ENCODE measurements around the gene THSD8. TPM values are rescaled to one million over a fixed set of nuclear protein-coding genes. Genes with fewer than 3 reads are reported as not detected.
"Not testable (repeated sequence)": the region's sequence is repeated elsewhere in the genome, so short reads cannot be mapped to it uniquely, and the experiment has no call there.

The THSD8 gene
- total RNA-seq, 1 donor from 2014 or later = not detected

DNA sequence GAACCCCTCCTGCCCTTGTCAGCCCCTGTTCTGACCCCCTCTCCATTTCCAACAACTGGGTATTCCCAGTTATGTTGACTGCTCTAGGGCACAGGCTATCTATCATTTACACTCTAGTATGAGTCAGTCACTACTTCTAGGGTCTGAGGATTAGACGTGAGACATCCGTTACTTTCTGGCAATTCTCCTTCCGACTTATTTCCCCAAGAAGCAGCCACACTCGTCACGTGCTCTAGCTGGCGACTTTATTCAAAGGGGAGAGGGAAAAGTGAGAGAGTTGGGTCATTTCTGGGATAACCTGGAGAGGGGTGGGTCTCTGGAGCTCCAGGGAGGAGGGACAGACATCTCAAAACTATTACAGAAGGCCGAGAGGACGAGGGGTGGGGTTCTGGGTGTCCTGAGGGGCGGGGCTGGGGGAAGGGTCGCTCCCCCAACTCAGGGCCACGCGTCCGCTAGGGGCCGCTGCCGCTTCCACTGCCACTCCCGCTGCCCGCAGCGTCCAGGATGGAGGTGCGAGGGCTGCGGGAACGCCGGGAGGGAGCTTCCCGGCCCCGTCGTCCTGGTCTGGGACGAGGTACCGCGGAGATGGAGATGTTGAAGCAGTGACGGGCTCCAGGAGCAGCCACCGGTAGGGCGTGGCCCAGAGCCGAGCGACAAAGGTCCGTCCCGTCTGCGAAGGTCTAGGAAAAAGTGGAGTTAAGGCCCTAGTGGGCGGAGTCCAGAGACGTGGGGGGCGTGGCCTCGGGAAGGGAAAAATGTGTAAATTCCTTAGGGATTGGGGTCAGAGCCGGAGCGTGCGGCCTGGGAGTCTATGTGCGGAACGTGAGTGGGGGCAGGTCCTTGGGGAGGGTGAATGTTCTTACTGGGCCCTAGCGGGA, 23.6 kb downstream of the THSD8 start:
- DNase-seq (ENCODE audit: low read depth) = no peak

DNA sequence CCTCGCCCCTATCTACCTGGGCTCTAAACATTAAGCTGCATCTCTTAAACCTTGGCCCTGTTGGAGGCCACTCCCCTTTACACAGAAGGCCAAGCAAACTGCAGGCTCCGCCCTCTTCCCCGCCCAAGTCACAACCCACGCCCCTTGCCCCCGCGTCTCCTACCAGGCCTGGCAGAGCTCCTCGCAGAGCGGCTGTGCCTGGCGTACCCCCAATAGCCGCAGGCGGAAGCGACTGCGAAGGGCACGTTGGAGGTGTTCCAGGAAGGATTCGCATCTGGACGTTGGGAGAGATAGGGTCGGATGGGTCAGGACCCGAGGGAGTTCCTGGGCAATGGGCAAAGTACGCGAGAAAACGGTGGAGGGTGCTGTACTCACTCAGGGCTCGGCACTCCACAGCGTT, 26.6 kb downstream of the THSD8 start:
- no peak for DNase-seq (ENCODE audit: low read depth)

DNA sequence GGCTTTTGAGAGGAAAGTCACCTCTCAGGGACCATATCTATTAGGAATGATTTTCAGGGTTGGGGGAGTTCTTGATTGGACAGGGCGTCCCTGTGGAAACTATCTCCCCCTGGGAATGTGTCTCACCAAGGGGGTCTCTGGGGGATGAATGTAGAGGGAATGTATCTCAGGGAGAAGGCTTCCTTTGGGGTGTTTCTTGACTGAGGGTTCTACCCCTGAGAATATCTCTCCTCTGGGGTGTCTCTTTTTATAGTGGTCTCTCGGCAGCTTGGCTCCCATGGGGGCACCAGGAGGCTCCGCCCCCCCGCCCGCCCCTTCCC, 31.5 kb downstream of the THSD8 start:
- DNase-seq (ENCODE audit: low read depth) = no peak

DNA sequence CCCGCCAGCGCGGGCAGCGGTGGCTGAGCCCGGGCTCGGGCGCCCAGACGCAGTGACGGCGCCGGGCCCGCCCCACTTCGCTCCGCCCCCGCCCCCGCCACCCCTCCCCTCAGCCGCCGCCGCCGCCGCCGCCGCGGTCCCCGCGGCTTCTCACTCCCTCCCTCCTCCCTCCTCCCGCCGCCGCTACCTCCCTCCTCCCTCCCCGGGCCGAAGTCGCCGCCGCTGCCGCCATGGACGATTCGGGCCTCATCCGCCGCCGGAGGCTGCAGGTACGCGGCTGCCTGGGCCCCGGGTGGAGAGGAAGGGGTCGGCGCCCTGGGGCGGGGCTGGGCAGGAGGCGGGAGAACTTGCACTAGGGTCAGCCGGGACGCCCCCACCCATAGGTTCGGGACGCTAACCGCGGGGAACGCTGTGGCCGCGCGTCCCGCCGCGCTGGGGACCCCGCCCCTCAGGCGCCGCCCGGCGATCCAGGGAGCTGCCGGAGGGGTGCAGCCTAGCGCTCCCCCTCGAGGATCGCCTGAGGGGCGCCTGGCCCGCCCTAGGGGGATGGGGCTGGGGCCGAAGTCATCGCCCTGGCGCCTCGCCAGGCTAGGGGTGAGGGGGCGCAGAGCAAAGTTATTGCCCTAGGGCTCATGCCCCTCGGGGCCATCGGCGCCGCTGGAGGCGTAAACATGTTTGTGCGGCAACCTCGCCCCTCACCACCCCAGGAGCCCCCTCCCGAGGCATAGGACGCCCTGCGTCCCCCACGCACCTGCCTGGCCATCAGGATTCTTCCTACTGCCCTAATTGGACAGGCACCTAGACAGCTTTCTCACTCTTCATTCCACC, 32.1 kb downstream of the THSD8 start:
- DNase-seq (ENCODE audit: low read depth) = no peak

DNA sequence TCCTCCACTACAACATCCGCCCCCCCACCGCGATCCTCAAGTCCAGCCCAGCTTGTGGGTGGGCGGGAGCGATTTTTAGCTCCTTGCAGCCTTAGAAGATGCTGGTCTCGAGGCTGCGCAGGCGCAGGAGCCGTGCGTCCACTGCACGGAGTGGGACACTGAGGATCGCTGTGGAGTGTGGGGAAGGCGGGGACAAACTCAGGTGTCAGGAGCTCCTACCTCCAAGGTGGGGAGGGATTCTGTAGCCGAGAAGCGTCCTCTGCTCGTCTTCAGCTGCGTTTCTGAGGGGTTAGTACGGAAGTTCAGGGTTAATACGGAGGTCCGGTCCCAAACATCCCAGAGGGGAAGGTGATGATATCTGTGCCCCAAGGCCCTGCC, 32.7 kb downstream of the THSD8 start, which contains the start of gene RTBDN:
Gene RTBDN (minus strand): TSS at position 14 of the 378 bp plus-strand sequence. CDS start 4,600 bp downstream, outside the sequence.
- DNase-seq (ENCODE audit: low read depth) = no peak

DNA sequence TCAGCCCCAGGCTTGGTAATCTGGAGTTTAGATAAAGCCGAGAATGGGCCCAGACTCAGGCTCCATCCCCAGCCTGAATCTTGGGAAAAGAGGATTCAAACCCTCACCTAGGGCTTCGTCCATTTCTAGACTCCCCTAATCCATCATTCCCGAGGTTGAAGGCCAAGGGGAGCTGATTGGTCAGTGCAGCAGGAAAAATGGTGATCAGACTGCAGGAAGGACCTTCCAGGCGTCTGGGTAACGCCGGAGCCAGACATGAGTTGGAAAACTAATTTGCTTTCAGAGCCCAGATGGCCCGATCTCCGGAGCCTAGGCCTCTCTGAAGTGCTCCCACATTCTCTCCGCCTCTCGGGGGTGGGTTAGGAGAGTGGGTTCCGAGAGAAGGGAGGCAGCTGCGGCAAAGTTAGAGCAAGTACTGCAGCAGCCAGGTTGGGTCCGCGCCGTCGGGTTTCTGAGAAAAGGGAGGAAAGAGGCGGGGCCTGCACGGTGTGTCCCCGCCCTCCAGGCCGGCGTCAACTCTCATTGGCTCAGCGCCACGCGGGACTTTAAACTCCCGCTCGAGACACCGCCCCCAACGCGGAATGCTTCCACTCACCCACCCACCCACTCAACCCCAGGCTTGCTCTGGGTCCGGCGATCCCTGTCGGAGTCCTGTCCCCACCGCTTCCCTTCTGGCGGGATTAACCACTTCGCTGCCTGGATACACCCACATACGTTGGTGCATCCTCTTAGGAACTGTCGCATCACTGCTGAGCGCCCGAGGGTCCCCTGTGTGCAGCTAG, 33.3 kb downstream of the THSD8 start:
- no peak for DNase-seq (ENCODE audit: low read depth)

DNA sequence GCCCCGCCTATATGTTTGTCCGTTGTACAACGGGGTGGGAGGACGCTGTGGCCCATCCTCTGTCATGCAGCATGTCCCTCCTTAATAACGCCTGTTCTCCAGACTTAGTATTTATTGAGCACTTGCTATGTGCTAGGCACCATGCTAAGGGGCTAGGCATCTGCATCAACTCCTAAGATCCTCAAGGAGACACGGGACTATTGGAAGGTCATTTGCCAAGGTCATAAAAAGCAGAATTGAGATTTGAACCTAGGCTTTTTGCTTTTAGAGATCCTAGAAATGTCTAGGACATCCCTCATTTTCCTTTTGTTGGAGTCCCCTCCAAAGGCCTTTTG, 34.6 kb downstream of the THSD8 start:
- no peak for DNase-seq (ENCODE audit: low read depth)

DNA sequence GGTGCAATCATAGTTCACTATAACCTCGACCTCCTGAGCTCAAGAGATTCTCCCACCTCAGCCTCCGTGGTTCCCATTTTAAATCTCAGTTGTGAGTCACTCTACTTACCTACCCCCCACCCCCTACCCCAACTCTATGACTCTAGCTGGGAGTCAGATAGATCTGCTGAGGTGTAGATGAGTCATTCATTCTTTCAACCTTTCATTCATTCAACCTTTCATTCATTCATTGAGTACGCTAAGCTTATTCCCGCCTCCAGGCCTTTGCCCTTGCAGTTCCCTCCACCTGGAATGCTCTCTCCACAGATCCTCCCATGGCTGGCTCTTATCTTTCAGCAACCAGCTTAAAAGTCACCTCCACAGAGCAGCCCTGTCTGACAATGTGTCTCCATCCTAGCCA, 35.4 kb downstream of the THSD8 start:
- DNase-seq (ENCODE audit: low read depth) = peak; percentile 23

DNA sequence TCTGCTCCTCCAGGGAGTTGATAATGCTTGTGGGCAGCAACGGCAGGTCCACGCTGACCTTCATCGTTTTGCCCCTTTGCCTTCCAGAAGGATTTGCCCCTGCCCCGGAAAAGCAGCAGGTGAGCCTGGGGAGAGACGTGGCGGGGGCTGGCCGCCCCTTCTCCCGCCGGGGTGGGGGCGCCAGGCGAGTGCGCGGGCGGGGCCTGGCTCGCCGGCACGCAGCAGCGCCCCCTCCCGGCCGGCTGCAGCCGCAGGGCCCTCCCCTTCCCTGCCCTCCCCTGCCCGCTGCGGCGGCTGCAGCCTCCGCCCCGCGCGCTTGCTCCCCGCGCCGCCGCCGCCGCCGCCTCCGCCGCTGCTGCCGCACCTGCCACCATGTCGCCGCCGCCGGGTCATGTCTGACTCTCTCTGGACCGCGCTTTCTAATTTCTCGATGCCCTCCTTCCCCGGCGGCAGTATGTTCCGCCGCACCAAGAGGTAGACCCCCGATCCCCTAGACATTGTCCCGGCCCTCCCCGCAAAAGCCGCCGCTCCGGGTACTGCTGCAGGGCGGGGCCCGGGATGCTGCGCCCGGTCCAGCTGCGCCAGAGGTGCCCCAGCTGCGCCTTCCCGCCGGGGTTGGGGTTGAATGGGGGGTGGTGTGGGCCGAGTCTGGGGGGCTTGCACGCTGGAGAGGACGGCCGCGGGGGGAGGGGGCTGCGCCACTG, 36.5 kb downstream of the THSD8 start, which contains the start of gene MAST1:
Gene MAST1 (plus strand): TSS at position 334 of the 704 bp plus-strand sequence. CDS start 58 bp downstream, at position 392.
- no peak for DNase-seq (ENCODE audit: low read depth)

DNA sequence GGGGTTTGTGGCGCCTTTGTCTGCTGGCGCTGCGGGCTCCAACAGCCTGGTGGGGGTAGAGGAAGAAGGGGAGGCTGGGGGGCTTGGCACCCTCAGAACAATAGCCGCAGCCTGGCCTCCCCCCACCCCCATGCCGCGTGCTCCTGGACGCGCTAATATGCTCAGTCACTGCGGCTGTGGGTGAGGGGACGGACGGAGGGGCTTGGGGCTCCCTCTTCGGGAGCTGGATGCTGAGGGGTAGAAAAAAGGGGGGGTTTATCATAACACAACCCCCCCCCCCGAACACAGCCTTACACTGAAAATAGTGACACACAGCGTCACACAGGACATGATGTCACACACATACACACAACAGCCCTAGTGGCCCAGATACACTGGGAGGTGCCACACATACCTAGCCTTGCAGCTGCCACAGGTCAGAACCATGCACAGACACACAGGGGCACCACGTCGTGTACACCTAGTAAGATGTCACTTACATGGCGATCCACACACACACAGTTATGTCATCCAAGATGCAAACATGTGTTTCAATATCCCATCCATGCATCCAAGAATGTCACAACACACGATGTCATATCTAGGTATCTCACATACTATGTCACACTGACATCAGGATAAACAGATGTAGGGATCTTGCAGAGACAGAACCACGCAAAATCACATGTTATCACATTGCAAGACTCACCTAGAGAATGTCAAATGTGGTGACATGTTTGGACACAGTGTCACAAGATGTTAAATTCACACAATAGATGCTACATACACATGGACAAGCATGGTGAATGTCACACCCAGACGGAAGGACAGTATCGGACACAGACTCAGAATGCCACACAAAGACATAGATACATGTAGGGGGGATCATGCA, 37.3 kb downstream of the THSD8 start:
- DNase-seq (ENCODE audit: low read depth) = no peak

DNA sequence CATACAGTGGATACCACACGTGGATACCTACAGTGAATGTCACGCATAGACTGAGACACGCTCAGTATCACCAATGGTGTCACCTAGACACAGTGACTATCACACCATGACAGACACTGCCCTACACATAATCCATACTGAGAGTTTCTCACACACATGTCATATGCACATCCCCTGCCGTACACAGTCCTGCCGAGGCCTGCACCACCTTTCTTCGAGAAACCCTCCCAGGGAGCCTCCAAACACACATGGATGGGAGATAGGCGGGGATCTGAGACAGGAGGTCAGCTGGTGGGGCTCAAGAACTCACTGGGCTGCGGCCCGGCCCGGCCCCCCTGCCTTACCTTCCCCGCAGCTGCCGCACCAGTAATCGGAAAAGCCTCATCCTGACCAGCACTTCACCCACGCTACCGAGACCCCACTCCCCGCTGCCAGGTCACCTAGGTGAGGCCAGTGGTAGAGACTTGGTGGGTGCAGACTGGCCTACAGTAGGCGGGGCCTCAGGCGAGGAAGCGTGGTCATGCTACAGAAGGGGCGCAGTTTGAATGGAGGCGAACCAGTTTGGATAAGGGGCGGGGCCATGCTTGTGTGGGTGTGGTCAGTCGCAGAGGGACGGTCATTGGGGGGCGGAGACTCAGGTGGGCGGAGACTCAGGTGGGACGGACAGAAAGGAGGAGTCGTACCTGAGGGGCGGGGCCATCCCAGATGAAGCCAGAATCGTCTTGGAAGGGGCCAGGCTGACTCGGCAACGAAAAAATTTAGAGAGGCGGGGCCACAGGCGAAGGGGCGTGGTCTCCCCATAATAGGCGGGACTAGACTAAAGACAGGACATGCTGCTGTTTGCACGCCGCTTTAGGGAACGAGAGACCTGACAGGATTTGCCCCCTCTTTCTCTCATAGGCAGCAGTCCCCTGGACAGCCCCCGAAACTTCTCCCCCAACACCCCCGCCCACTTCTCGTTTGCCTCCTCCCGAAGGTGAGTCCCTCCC, 38.5 kb downstream of the THSD8 start:
- DNase-seq (ENCODE audit: low read depth) = peak; percentile 56

DNA sequence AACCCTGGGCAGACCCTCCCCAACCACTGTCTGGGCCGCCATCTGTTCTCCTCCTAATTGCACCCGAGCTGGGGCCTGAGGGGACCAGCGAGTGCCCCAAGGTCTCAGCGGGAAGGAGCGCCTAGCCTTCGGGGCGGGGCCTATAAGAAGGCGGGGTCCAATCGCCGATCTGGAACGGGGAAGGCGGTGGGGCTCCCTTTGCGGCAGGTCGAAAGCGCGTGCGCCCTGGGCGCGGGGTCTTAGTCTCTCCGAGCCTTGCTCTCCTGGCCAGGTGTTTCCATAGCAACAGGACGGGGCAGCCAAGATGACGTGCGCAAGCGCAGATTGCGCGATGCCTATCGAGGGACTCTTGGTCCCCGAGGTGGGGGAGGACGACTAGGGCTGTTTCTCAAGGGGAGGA, 39.2 kb downstream of the THSD8 start:
- no peak for DNase-seq (ENCODE audit: low read depth)

DNA sequence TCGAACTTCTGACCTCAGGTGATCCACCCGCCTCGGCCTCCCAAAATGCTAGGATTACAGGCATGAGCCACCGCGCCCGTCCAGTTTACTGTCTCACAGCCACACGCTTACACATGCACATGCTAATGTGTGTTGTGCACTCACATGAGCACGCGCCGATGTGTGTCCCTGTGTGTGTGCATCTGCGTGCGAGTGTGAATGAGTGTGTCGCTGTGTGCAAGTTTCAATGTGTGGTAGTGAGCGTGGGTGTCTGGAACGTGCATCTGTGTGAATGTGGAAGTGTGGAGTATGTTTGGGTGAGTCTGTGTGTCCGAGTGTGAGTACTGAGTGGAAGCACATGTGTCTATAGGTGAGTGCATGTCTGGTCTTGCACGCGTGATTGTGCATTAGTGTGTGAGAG, 40.6 kb downstream of the THSD8 start:
- DNase-seq (ENCODE audit: low read depth) = no peak

DNA sequence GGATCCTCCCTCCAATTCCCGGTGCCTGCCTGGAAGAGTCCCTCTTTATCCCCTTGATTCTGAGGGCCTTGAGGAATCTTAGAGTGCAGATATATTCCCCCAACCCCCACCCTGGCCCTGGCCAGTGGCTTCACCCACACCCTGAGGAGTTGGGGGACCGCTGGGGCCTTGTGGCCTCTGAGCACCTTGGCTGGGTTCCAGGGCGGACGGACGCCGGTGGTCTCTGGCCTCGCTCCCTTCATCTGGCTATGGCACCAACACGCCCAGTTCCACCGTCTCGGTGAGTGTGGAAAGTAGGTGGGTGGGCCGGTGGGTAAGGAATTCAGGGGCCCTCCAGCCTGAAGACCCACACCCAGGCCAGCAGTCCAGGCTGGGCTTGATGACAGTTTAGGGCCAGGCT, 41.5 kb downstream of the THSD8 start:
- no peak for DNase-seq (ENCODE audit: low read depth)

DNA sequence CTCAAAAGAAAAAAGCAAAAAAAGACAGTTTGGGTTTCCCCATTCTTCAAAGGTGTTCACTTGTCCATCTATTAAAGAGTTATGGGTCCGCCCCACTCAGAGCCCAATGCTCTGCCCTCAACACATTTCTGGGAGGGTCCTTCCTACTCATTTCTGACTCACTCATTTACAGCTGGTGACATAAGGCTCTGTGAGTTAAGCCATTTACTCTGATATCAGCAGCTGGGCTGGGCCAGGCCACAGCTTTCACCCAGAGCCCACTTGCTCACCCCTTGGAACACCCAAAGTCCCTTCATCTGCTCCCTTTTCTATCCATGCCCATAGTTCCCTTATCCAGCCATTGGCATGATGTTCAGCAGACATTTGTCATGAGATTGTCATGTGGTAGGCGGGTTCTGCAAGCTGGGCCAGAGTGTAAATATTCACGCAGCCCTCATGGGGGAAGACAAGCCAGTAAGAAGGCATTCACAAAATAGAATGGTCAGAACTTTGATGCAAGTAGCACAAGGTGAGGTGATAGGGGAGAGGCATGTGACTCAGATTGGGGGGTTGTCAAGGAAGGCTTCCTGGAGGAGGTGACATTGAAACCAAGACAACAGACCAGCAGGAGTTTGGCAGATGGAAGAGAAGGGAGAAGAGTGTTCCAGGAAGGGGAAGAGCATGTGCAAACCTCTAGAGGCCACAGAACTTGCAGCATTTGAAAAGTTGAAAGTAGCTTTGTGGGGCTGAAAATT, 42.3 kb downstream of the THSD8 start:
- no peak for DNase-seq (ENCODE audit: low read depth)

DNA sequence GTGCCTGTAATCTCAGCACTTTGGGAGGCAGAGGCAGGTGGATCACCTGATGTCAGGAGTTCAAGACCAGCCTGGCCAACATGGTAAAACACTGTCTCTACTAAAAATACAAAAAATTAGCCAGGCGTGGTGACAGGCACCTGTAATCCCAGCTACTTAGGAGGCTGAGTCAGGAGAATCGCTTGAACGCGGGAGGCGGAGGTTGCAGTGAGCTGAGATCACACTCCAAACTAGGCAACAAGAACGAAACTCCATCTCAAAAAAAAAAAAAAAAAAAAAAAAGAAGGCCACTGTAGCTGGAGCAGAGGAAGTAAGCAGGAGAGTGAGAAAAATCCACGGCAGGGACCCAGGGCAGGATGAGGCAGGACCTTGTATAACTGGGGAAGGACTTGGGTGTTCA, 44.7 kb downstream of the THSD8 start:
- DNase-seq (ENCODE audit: low read depth) = not testable (repeated sequence)

DNA sequence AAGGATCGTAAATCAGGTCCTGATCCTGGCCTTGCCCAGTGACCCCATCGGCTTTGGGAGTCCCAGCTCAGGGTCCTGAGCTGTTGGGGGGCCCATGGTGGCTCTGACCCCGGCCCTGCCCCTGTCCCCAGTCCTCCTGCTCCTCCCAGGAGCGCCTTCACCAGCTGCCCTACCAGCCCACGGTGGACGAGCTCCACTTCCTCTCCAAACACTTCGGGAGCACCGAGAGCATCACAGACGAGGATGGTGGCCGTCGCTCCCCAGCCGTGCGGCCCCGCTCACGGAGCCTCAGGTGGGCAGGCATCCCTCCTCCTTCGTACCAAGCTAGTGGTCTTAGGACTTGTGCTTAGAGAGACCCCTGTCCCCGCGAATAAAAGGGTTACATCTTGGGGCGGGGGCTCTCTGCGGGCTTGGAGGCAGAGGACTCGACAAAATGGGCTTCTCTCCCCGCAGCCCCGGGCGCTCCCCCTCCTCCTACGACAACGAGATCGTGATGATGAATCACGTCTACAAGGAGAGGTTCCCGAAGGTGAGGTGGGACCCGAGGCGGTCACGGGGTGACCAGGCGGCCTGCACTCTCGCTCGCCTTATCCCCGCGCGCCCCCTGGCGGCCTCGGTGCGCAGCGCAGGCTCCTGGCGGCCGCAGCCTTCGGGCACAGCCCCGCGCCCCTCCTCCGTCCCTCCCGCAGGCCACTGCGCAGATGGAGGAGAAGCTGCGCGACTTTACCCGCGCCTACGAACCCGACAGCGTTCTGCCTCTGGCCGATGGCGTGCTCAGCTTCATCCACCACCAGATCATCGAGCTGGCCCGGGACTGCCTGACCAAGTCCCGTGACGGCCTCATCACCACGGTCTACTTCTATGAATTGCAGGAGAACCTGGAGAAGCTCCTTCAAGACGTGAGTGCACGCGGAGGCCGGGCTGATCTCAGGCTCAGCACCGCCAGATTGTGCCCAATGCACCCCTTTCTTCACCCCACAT, 45.6 kb downstream of the THSD8 start:
- DNase-seq (ENCODE audit: low read depth) = peak; percentile 63
